Colon (tissue), 2 donors: ENCODE measurements around the gene EXD3.
"Not testable (repeated sequence)": the region's sequence is repeated elsewhere in the genome, so short reads cannot be mapped to it uniquely, and the experiment has no call there.

Experiments
- FAIRE-seq: peaks from 2 replicates; lab custom pipeline; 2012; peaks lifted over from hg19 to GRCh38; lab: Jason Lieb, UNC
- donor health status: control.
- donor health status: control.

EXD3 gene

DNA sequence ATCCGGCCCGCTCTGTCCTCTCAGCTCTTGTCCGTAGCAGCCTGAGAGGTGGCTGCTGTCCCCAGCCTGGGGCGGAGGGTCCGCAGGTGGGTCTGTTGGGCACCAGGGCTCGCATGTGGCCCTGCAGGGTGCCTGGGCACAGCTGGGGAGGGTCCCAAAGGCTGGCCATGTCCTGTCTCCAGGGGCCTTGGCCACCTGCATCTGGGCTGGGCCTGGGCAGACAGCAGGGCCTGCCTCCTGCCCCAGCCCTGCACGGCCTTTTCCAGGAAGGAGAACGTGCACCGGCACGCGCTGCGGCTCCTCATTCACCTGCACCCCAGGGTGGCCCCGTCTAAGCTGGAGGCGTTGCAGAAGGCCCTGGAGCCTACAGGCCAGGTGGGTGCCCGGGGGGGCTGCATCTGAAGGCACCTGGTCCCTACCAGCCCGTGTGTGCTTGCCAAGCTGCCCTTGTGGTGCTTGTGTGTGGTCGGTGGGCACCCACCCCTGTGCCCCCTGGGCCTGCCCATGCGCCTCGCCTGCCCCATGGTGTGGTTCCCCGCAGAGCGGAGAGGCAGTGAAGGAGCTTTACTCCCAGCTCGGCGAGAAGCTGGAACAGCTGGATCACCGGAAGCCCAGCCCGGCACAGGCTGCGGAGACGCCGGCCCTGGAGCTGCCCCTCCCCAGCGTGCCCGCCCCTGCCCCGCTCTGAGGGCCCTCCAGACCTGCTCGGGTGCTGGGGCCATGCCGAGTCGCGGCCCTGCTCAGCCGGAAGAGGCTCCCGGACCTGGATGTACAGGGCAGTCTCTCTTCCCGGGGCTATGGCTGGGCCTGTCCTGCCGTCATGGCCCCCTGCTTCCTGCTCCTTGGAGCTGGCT lies 150.5 kb downstream of the EXD3 start:
- FAIRE-seq = no peak

DNA sequence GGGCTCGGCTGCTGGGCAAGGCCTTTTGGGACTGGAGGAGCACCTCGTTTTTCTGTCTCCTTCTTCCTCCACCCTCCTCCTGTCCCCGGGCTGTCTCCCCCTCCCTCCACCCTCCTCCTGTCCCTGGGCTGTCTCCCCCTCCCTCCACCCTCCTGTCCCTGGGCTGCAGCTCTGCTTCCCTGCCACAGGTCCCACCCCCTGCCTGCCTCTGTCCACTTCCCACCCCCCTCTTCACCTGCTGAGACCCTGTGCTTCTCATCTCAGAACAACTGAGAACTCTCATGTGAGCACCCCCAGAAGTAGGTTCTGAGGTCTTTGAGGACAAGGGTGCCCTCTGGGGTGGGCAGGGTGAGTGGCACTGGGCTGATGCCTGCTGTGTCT lies 151.3 kb downstream of the EXD3 start:
- no peak for FAIRE-seq

DNA sequence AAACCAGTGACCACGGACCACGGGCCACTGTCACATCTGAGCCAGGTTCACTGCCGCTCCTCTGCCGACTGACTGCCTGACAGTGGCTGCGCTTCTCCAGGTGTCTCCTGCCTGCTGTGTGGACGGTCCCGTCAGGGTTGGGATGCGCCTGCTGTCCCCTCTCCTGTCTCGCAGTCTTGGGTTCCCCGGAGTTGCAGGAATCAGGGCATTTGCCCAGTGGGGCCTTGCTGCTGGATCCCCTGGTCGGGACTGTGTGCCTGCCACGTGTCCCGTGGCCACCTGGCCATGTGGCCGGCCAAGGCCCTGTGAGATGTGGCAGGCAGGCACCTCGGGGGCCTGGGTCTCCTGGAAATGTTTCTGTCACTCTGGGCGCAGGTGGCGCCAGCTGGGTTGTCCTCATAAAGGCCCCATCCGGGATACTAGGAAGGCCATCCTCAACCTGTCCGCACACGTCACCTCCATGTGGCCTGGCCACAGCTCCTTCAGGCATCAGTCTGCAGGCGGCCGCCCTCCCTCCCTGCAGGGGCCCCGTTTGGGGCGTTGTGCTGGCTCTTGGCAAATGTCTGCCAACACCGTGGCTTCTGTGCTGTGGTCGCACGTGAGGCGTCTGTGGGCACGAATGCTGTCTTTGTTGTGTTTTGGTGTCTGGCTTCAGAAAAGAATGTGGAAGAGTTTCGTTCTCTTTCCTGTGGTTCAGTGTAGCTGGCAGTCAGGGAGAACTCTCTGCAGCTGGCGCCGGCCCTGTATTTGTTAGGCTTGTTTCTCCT lies 151.8 kb downstream of the EXD3 start:
- no peak for FAIRE-seq

DNA sequence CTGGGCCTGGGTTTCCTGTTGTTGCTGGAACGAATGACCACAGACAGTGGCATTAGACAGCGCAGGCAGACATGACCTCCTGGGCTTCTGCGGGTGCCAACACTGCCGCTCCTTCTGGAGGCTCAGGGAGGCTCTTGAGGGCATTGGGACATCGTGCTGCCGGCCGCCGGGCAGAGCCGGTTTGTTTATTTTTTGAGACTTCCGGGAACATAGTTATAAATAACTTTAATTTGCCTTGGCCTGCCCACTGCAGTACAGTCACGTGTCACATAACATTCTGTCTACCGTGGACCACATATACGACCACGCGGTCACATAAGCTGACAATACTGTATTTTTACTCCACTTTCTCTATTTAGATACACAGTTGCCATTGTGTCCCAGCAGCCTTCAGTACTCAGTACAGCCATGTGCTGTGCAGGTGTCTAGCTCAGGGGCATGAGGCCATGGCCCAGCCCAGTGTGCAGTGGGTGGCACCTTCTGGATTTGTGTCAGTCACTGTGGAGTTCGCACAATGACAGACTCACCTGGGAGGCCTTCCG lies 153.7 kb downstream of the EXD3 start:
- no peak for FAIRE-seq

DNA sequence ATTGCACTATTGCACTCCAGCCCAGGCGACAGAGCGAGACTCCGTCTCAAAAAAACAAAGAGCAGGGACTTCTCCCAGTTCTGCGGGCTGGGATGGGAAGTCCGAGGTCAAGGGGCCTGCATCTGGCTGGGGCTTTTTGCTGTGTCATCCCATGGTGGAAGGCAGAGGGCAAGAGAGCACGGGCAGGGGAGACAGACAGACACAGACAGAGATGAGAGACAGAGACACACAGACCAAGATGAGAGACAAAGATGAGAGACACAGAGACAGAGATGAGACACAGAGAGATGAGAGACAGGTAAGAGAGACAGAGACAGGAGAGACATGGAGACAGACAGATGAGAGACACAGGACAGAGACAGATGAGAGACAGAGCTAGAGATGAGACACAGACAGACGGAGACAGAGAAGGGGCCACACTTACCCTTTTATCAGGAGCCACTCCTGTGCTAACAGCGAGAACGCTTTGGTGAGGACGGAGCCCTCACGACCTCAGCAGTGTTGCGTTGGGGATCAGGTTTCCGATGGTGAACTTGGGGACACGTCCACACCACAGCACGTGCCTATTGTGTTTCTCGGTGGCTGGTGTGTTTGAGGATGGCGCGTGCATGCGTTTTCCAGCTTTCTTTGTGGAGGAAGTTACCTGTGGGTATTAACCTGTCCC lies 154.3 kb downstream of the EXD3 start:
- FAIRE-seq = no peak

DNA sequence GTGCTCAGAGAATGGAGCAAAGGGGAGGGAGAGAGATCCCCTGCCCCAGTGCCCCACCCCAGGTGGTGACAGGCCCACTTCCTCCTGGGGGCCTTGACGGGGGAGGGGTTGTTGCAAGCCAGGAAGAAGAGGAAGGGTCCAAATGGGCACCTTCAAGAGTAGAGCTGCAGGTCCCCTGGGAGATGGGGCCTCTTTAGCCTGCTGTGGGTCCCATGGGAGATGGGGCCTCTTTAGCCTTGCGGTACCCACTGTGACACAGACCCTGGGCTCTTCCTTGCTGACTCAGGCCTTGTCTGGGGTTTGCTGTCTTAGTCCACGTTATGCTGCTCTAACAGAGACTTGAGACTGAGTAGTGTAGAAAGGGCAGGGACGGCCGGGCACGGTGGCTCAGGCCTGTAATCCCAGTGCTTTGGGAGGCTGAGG lies 155.0 kb downstream of the EXD3 start:
- FAIRE-seq = no peak

DNA sequence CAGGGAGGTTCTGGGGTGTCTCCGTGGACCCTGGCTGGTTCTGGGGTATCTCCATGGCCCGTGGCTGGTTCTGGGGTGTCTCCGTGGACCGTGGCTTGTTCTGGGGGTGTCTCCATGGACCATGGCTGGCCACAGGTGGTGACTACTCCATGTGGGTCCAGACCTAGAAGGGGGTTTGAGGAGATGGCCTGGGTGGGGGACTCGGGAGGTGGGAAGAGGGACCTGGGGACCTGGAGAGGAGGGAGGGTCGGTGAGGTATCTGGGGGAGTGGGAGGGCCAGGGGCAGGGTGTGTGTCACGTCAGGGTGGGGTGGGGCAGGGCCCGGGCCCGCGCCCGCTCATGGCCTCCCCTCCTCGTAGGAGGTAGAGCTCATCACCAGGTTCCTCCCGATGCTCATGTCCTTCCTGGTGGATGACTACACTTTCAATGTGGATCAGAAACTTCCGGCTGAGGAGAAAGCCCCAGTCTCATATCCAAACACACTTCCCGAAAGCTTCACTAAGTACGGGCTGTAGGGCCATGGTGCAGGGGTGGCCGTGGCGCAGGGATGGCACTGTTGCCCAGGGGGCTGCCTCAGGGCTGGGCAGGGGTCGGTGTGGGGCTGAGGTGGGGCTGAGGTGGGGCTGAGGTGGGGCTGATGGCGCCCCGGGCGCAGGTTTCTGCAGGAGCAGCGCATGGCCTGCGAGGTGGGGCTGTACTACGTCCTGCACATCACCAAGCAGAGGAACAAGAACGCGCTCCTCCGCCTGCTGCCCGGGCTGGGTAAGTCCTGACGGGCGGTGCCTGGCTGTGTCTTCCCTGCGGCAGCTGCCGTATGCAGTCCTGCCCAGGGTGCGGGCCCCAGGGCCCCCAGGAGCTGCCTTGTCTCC lies 156.1 kb downstream of the EXD3 start:
- FAIRE-seq = no peak

DNA sequence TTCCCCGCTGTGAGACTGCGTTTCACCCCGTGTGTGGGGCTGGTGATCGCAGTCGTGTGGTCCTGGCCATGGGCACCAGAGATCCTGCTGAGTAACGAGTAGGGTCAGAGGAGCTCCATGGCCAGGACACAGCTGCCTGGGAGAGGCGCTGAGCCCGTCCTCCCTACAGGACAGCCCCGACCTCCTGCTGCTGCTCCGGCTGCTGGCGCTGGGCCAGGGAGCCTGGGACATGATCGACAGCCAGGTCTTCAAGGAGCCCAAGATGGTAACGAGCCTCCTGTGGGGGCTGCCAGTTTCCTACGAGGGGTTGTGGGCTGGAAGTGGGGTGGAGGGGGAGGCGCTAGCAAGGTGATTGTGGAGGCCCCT lies 156.8 kb downstream of the EXD3 start:
- FAIRE-seq = no peak

DNA sequence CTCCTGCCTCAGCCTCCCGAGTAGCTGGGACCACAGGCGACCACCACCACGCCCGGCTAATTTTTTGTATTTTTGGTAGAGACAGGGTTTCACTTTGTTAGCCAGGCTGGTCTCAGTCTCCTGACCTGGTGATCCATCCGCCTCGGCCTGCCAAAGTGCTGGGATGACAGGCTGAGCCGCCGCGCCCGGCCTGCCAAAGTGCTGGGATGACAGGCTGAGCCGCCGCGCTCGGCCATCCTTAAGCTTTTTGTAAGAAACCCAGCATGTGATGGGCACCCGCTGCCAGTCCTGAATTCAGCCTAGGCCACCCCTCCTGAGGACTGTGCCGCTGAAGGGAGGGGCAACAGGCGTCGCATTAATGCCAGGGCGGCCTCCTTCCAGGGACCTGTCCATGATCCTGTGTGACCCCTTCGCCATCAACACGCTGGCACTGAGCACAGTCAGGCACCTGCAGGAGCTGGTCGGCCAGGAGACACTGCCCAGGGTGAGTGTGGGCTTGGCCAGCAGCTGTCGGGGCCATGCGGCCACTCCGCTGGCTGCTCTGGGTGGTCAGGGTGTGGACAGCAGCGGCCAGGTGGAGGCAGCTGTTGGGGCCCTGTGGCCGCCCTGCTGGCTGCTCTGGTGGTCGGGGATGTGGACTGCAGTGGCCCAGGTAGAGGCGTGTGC lies 157.3 kb downstream of the EXD3 start:
- FAIRE-seq = no peak

DNA sequence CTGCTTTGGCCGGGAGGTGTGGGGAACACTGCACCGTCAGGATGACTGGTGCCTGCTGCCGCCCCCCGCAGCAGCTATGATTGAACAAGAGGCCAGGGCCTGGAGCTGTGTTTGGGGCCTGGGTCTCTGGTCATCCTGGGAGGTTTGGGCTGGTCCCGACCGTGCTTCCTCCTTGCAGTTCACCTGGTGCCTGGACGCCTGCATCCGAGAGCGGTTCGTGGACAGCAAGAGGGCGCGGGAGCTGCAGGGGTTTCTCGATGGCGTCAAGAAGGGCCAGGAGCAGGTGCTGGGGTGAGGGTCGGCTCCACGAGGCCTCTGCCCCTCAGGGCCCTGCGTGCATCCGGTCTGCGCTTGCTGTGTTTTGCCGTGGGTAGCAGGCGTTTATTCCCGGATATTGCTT lies 158.9 kb downstream of the EXD3 start:
- no peak for FAIRE-seq

DNA sequence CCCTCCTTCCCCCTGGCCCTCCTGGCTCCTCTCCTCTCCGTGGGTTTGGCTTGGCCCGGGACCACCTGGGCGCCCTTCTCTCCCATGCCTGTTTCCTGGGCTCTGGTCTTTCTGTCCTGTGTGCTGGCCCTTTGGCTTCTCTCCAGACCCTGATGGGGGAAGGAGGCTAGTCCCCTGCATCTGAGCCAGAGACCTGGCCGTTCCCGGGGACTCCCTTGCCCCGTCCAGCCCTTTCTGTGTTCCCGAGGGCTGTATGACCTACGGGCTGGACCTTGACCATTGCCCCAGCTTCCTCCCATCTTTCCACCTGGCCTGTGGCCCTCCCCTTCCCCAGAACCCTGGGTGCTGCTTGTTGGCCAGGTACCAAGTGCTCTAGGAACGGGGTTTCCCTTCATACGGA lies 159.5 kb downstream of the EXD3 start:
- FAIRE-seq = no peak

DNA sequence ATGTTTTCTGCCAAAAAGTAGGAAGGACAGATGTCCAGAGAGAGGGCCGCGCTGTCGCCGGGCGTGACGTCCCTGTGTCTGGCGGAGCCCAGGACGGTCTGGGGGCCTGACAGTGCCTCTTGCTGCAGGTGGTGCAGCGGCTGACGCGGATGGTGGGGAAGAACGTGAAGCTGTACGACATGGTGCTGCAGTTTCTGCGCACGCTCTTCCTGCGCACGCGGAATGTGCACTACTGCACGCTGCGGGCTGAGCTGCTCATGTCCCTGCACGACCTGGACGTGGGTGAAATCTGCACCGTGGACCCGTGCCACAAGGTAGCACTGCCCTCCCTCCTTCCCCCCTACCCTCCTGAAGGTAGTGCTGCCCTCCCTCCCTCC lies 160.1 kb downstream of the EXD3 start:
- no peak for FAIRE-seq

DNA sequence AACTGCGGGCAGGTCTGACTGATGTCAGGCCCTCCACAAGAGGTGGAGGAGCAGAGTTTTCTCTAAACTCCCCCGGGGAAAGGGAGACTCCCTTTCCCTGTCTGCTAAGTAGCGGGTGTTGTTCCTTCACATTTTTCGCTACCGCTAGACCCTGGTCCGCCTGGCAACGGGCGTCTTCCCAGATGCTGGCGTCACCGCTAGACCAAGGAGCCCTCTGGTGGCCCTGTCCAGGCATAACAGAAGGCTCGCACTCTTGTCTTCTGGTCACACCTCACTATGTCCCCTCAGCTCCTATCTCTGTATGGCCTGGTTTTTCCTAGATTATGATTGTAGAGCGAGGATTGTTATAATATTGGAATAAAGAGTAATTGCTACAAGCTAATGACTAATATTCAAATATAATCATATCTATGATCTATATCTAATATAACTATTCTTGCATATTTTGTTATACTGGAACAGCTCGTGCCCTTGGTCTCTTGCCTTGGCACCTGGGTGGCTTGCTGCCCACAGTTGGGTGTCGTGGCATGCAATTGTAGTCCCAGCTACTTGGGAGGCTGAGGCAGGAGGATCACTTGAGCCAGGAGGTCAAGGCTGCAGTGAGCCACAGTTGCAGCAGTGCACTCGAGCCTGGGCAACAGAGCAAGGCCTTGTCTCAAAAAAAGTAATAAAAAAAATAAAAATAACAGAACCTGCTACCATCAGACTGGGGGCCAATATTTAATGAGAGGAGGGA lies 160.6 kb downstream of the EXD3 start:
- FAIRE-seq = not testable (repeated sequence)
